Neural crest cell (in vitro differentiated cells): ENCODE data around the gene GARRE1. TPM values are rescaled to one million over a fixed set of nuclear protein-coding genes. Genes with fewer than 3 reads are reported as not detected.
A peak's percentile ranks its signal among the peaks of the same experiment; 100 is the strongest.
"Not testable (repeated sequence)": the region's sequence is repeated elsewhere in the genome, so short reads cannot be mapped to it uniquely, and the experiment has no call there.

Source experiments
- DNase-seq: peaks from one replicate; pipeline ENCODE4 v3.0.0; 2021; ENCODE audit warnings: low read depth, mixed read lengths, low spot score
- H3K27ac Mint-ChIP-seq: one replicate; pipeline ENCODE4 v1.8.0; 2021; ENCODE audit warnings: mild to moderate bottlenecking, mixed read lengths; ENCODE audit not compliant: unreplicated experiment
- H3K27me3 Mint-ChIP-seq: 2 replicates; pipeline ENCODE4 v1.8.0; 2021; ENCODE audit warnings: low read depth, mild to moderate bottlenecking, mixed read lengths
- H3K36me3 Mint-ChIP-seq: 2 replicates; pipeline ENCODE4 v1.8.0; 2021; ENCODE audit warnings: low read depth, mild to moderate bottlenecking, mixed read lengths
- H3K4me1 Mint-ChIP-seq: 2 replicates; pipeline ENCODE4 v1.8.0; 2021; ENCODE audit warnings: mixed read lengths
- H3K4me3 Mint-ChIP-seq: one replicate; pipeline ENCODE4 v1.8.0; 2021; ENCODE audit warnings: mild to moderate bottlenecking, mixed read lengths
- H3K9me3 Mint-ChIP-seq: 2 replicates; pipeline ENCODE4 v1.8.0; 2021; ENCODE audit warnings: mixed read lengths
- CTCF ChIP-seq: fragments of 200-600 bp; sonication (generic); conservative IDR thresholded peaks from 2 replicates; pipeline ENCODE4 v1.5.0; 2021; ENCODE audit warnings: antibody characterized with exemption, mild to moderate bottlenecking
- total RNA-seq: library from RNA; stranded (reverse); gene quantifications from 2 replicates; pipeline ENCODE4 v1.2.1, GENCODE V29; 2021

The GARRE1 gene
- total RNA-seq, 1 donor from 2014 or later: 20.0 TPM

- H3K27ac Mint-ChIP-seq: peak overlapping the region; percentile 12
Measured at GRCh38 chr19:34215006-34215665, 39.2 kb upstream of the GARRE1 start.

GRCh38 chr19:34215666-34216038 lies 38.7 kb upstream of the GARRE1 start:
- no peaks in the 10 kb centered on the region for H3K4me1 Mint-ChIP-seq
- H3K27ac Mint-ChIP-seq: no peak overlapping the region
- no peak for TF ChIP-seq CTCF
- H3K4me3 Mint-ChIP-seq: no peak overlapping the region
- no peaks in the 10 kb centered on the region for H3K27me3 Mint-ChIP-seq
- DNase-seq: no peak
- peaks cover 13% of the 10 kb centered on the region for H3K36me3 Mint-ChIP-seq
- no peaks in the 10 kb centered on the region for H3K9me3 Mint-ChIP-seq

More at GRCh38 chr19:34215006-34215665, 39.2 kb upstream of the GARRE1 start:
- H3K9me3 Mint-ChIP-seq: no peaks in the 10 kb centered on the region
- H3K4me3 Mint-ChIP-seq: no peak overlapping the region
- DNase-seq: no peak
- H3K27me3 Mint-ChIP-seq: no peaks in the 10 kb centered on the region
- no peaks in the 10 kb centered on the region for H3K4me1 Mint-ChIP-seq
- TF ChIP-seq CTCF: no peak
- H3K36me3 Mint-ChIP-seq: peaks cover 11% of the 10 kb centered on the region

- not testable (repeated sequence) for H3K4me3 Mint-ChIP-seq, DNase-seq, H3K4me1 Mint-ChIP-seq, H3K9me3 Mint-ChIP-seq, H3K27me3 Mint-ChIP-seq, H3K27ac Mint-ChIP-seq
- peaks cover 18% of the 10 kb centered on the region for H3K36me3 Mint-ChIP-seq
Measured at GRCh38 chr19:34216745-34217219, 37.6 kb upstream of the GARRE1 start.

GRCh38 chr19:34217952-34218817 lies 36.2 kb upstream of the GARRE1 start:
- DNase-seq: no peak
- Mint-ChIP-seq H3K27me3 (no peaks in the 10 kb centered on the region), H3K9me3 (no peaks in the 10 kb centered on the region), H3K27ac (peak overlapping the region; percentile 57), H3K4me1 (no peaks in the 10 kb centered on the region), H3K4me3 (no peak overlapping the region), H3K36me3 (peaks cover 18% of the 10 kb centered on the region)
- TF ChIP-seq CTCF: no peak

GRCh38 chr19:34218818-34219164 lies 35.6 kb upstream of the GARRE1 start:
- no peak for DNase-seq
- TF ChIP-seq CTCF: no peak
- Mint-ChIP-seq H3K36me3 (peaks cover 21% of the 10 kb centered on the region), H3K27me3 (no peaks in the 10 kb centered on the region), H3K4me1 (no peaks in the 10 kb centered on the region), H3K27ac (no peak overlapping the region), H3K4me3 (no peak overlapping the region), H3K9me3 (no peaks in the 10 kb centered on the region)
